RWPE2 (cell line): ENCODE measurements around the gene MUSTN1.

Source experiments
- ATAC-seq: fragments of 200-7000 bp; cut with Tn5 transposase; 3 replicates; pipeline ENCODE4 v1.9.1; 2021; ENCODE audit warnings: low read depth
- DNase-seq: peaks from one replicate; pipeline ENCODE4 v3.0.0-alpha.2; 2020; ENCODE audit warnings: low spot score
- H3K27ac ChIP-seq: fragments of 450-650 bp; 2 replicates; pipeline ENCODE4 v1.5.1; 2017; ENCODE audit warnings: mild to moderate bottlenecking; ENCODE audit not compliant: poor library complexity, severe bottlenecking
- H3K27me3 ChIP-seq: fragments of 250-450 bp; sonication (Bioruptor Pico); 2 replicates; pipeline ENCODE4 v1.5.1; 2021; ENCODE audit warnings: mild to moderate bottlenecking, moderate library complexity; ENCODE audit not compliant: insufficient read depth, poor library complexity, severe bottlenecking
- H3K36me3 ChIP-seq: fragments of 250-450 bp; sonication (Bioruptor Pico); 2 replicates; pipeline ENCODE4 v1.5.1; 2020; ENCODE audit warnings: low read depth, mild to moderate bottlenecking, moderate library complexity
- H3K4me1 ChIP-seq: fragments of 250-450 bp; sonication (Bioruptor Pico); 2 replicates; pipeline ENCODE4 v1.5.1; 2021; ENCODE audit warnings: mild to moderate bottlenecking, moderate library complexity; ENCODE audit not compliant: insufficient read depth, poor library complexity, severe bottlenecking
- H3K4me3 ChIP-seq: fragments of 250-450 bp; sonication (Bioruptor Pico); 2 replicates; pipeline ENCODE4 v1.5.1; 2021; ENCODE audit warnings: mild to moderate bottlenecking, moderate library complexity; ENCODE audit not compliant: severe bottlenecking
- H3K9me3 ChIP-seq: fragments of 250-450 bp; sonication (Bioruptor Pico); 2 replicates; pipeline ENCODE4 v1.5.1; 2021; ENCODE audit warnings: mild to moderate bottlenecking, moderate library complexity; ENCODE audit not compliant: severe bottlenecking
- TF ChIP-seq, protein P1 (sequence below): fragments of 450-650 bp; IDR thresholded peaks from one replicate; pipeline ENCODE4 v1.5.1; 2017; ENCODE audit warnings: mild to moderate bottlenecking, moderate library complexity; ENCODE audit not compliant: poor library complexity, severe bottlenecking

MUSTN1 gene

DNA sequence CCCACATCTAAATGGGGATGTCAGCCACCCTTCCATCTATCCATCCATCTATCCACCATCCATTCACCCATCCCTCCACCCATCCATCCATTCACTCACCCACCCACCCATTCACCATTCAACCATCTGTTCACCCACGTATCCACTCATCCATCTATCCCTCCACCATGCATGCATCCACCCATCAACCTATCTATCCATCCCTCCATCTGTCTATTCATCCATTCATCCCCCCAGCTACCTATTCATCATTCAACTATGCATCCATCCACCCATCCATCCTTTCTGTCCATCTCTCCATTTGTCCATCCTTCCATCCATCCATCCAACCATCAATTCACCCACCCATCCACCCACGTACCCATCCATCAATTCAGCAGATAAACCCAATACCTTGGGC is 25.7 kb downstream of the MUSTN1 start:
- no peak for ATAC-seq
- no peaks in the 10 kb centered on the region for H3K4me1 ChIP-seq
- TF ChIP-seq, protein P1, sequence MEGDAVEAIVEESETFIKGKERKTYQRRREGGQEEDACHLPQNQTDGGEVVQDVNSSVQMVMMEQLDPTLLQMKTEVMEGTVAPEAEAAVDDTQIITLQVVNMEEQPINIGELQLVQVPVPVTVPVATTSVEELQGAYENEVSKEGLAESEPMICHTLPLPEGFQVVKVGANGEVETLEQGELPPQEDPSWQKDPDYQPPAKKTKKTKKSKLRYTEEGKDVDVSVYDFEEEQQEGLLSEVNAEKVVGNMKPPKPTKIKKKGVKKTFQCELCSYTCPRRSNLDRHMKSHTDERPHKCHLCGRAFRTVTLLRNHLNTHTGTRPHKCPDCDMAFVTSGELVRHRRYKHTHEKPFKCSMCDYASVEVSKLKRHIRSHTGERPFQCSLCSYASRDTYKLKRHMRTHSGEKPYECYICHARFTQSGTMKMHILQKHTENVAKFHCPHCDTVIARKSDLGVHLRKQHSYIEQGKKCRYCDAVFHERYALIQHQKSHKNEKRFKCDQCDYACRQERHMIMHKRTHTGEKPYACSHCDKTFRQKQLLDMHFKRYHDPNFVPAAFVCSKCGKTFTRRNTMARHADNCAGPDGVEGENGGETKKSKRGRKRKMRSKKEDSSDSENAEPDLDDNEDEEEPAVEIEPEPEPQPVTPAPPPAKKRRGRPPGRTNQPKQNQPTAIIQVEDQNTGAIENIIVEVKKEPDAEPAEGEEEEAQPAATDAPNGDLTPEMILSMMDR = no peak

DNA sequence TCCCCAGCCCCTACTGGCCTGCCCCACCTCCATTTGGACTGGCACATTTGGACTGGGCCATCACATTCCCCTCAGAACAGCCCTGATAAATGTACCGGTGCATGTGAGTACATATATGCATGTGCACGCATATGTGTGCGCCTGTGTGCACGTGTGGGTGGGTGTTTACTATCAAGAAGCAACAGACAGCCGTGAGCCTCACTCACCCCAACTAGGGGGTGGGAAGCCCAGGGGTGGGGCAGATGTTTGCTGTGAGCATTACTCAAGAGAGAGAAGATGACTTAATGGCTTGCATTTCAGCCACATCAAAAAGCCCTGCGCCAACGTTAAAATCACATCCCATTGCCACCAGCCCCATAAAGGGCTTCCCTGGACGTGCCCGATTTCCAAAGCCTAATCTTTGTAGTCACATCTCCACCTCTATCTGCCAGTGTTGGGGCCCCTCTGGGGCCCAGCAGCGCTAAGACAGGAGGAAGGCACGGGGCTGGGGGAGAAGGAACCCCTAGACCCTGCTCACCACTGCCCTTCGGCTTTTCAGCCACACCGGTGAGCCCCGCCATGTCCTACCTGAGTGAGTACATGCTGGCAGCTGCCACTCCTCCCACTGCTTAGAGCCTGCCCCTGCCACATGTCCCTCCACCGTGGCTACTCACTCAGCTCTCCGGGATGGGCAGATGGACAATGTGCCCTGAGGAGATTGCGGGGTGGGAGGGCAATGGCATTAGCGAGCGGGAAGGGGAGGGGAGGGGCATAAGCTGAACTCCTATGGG is 29.4 kb downstream of the MUSTN1 start:
- DNase-seq = no peak
- Histone ChIP-seq H3K4me1 (no peaks in the 10 kb centered on the region), H3K27me3 (no peaks in the 10 kb centered on the region), H3K9me3 (no peaks in the 10 kb centered on the region), H3K36me3 (no peaks in the 10 kb centered on the region), H3K4me3 (no peak overlapping the region), H3K27ac (no peak overlapping the region)
- TF ChIP-seq, protein P1 = no peak
- no peak for ATAC-seq

More for the DNA sequence above, 25.7 kb downstream of the MUSTN1 start:
- Histone ChIP-seq H3K36me3 (no peaks in the 10 kb centered on the region), H3K27ac (no peak overlapping the region), H3K27me3 (no peaks in the 10 kb centered on the region), H3K9me3 (no peaks in the 10 kb centered on the region), H3K4me3 (no peak overlapping the region)
- DNase-seq = no peak

GRCh38 chr3:52801839-52802238 is 33.0 kb downstream of the MUSTN1 start:
- DNase-seq (no peak), ATAC-seq (no peak)
- Histone ChIP-seq H3K27ac (no peak overlapping the region), H3K27me3 (no peaks in the 10 kb centered on the region), H3K4me3 (no peak overlapping the region), H3K36me3 (no peaks in the 10 kb centered on the region), H3K4me1 (no peaks in the 10 kb centered on the region), H3K9me3 (no peaks in the 10 kb centered on the region)
- TF ChIP-seq, protein P1 = no peak

DNA sequence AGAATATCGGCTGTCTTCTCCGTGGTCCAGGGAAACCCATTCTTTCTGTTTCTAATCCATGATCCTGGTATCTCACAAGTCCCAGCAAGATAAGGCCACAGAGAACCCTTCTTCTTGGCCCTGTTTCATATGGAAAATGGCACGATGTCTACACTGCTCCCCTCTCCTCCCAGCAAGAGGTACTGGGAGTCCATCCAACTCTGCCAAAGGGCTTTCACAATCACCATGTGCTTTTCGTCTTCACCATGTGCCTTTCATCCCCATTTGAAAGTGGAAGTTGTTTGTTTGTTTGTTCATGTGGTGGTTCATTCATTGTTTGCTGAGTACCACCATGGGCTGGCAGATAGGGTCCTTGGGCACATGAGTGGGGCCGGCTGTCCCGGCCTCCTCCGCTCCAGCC is 34.7 kb downstream of the MUSTN1 start:
- ATAC-seq (no peak), DNase-seq (no peak)
- H3K9me3 ChIP-seq = no peaks in the 10 kb centered on the region

GRCh38 chr3:52798978-52799476 is 35.8 kb downstream of the MUSTN1 start:
- Histone ChIP-seq H3K4me3 (no peak overlapping the region), H3K27me3 (no peaks in the 10 kb centered on the region), H3K27ac (no peak overlapping the region), H3K36me3 (no peaks in the 10 kb centered on the region), H3K9me3 (no peaks in the 10 kb centered on the region), H3K4me1 (no peaks in the 10 kb centered on the region)
- peak; percentile 82 for ATAC-seq
- TF ChIP-seq, protein P1 = peak; percentile 59
- peak; percentile 80 for DNase-seq

More for the DNA sequence above, 34.7 kb downstream of the MUSTN1 start:
- Histone ChIP-seq H3K27ac (no peak overlapping the region), H3K36me3 (no peaks in the 10 kb centered on the region), H3K4me1 (no peaks in the 10 kb centered on the region), H3K4me3 (no peak overlapping the region), H3K27me3 (no peaks in the 10 kb centered on the region)
- TF ChIP-seq, protein P1 = no peak
